Keratinocyte (primary cell): ENCODE measurements around the gene ZMIZ1.

Experiments
- CTCF ChIP-seq, 3 experiments: IDR thresholded peaks in 1 of 3; conservative IDR thresholded peaks in 1 of 3; optimal IDR thresholded peaks in 1 of 3; 2 replicates in 2 of 3; 3 replicates in 1 of 3; pipeline versions ENCODE3 to v1.5.1; 2011; ENCODE audit warnings: low read length in 3 of 3, mild to moderate bottlenecking in 3 of 3, moderate library complexity in 2 of 3, control low read depth in 1 of 3, inconsistent platforms in 1 of 3; ENCODE audit not compliant: insufficient read depth in 2 of 3; ENCODE audit errors: extremely low read depth in 1 of 3
- EZH2 ChIP-seq: IDR thresholded peaks from one replicate; pipeline ENCODE4 v1.6.1; 2012; ENCODE audit warnings: inconsistent platforms, mild to moderate bottlenecking, low read length, moderate library complexity

DNA sequence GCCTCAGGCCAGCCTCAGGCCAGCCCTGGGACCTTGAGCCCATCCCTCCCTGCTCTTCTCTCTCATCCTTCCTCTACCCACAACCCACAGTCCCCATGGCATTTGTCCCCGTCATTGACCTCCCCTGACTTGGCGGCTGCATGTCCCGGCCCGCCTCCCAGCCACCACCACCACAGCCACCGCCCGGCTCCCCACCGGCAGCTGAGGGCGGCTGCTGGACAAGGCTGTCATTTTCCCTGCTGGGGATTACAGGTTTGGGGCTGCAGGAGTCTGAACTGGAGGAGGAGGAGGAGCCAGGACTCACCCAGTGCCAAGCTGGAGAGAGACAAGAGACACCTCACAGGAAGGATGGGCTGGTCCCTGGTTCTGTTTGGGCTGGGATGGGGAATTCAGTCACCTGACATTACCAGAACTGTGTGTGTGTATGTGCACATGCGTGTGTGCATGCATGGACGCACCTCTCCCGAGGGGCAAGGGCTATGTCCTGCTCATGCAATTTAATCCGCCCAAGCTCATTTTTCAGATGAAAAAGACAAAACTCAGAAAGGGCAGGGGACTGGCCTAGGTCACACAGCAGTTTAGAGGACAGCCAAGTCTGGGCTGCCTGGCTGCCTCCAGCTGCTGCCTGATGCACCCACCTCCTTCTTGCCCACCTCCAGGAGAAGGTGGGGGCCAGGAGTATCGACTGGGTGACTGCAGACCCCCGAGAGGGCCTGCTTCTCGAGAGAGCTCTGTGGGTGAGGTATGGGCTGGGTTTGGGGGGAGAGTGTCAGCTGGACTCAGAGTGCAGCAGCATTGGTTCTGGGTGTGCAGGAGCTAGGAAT lies 113.1 kb downstream of the ZMIZ1 start:
- TF ChIP-seq CTCF (optimal IDR thresholded peaks at IDR 0.05 in 1 of 3, IDR thresholded peaks at IDR 0.05 in 1 of 3, conservative IDR thresholded peaks at IDR 0.05 in 1 of 3; ENCODE audit: extremely low read depth in 1 of 3, insufficient read depth in 2 of 3, low read length in 3 of 3) (no peak), EZH2 (no peak)
